ENCODE results near the gene TREX2. TPM values are rescaled to one million over a fixed set of nuclear protein-coding genes. Genes with fewer than 3 reads are reported as not detected.

Gene TREX2
- total and polyA plus RNA-seq, 10 of the 15 experiments (the other 5 are each of a cell fraction or from before 2014, with no cell fraction given) = 0.09 to 0.97 (median 0.60) TPM; not detected in 3

- Histone ChIP-seq H3K9me3 (replicated peaks; ENCODE audit: control insufficient read depth, insufficient read depth, low read length) (no peaks in the 10 kb centered on the region; the same call in 2 of the 3 replicates), H3K27ac (ENCODE audit: control insufficient read depth, insufficient read depth) (no peak overlapping the region), H3K79me2 (ENCODE audit: control insufficient read depth, insufficient read depth, low read length) (no peaks in the 10 kb centered on the region), H4K20me1 (ENCODE audit: control insufficient read depth, insufficient read depth) (no peaks in the 10 kb centered on the region), H3K4me2 (ENCODE audit: control insufficient read depth, insufficient read depth) (no peak overlapping the region), H3K36me3 (ENCODE audit: control insufficient read depth in 2 of 2, insufficient read depth in 2 of 2, low read length in 1 of 2) (no peaks in the 10 kb centered on the region; a peak in 1 of 4 replicates), H3K4me3 (no peak overlapping the region), H3K9ac (ENCODE audit: control insufficient read depth, insufficient read depth, low read length) (no peak overlapping the region), H3K4me1 (ENCODE audit: control insufficient read depth, insufficient read depth, low read length) (no peaks in the 10 kb centered on the region), H3K27me3 (replicated peaks in 1 of 2; ENCODE audit: control insufficient read depth in 2 of 2, insufficient read depth in 2 of 2, low read length in 1 of 2) (no peaks in the 10 kb centered on the region), H2AFZ (ENCODE audit: control insufficient read depth, low read depth, low read length) (no peak overlapping the region)
- ChIA-PET CTCF (no interaction called here), SMC1A (ENCODE audit: uncharacterized antibody, unreplicated experiment) (no interaction called here), RAD21 (ENCODE audit: unreplicated experiment) (no interaction called here), POLR2A (no interaction called here)
- BruUV-seq (replicated peaks) = no TSS peak
- ATAC-seq (no peak), FAIRE-seq (no peak), DNase-seq (ENCODE audit: low read depth, low spot score) (no peak)
- no peak for TF ChIP-seq MEF2B (IDR thresholded peaks at IDR 0.05; ENCODE audit: partially characterized antibody, poor library complexity, severe bottlenecking)
- TF ChIP-seq SREBF2 (IDR thresholded peaks at IDR 0.05; ENCODE audit: low read length) = no peak
- no peak for TF ChIP-seq POLR2AphosphoS2 (IDR thresholded peaks at IDR 0.05; ENCODE audit: low read depth, low read length)
- TF ChIP-seq CBFB (IDR thresholded peaks at IDR 0.05; ENCODE audit: low read depth) = no peak
- no peak for TF ChIP-seq E2F4 (IDR thresholded peaks at IDR 0.05; ENCODE audit: low read depth, low read length)
- no peak for TF ChIP-seq PML (IDR thresholded peaks at IDR 0.05; ENCODE audit: low read length)
- TF ChIP-seq ESRRA (IDR thresholded peaks at IDR 0.05; ENCODE audit: low read length) = no peak
- no peak for TF ChIP-seq HDGF (IDR thresholded peaks at IDR 0.05)
- no peak for TF ChIP-seq HCFC1 (IDR thresholded peaks at IDR 0.05; ENCODE audit: low read length)
- TF ChIP-seq POLR2A (IDR thresholded peaks at IDR 0.05; ENCODE audit: low read depth, low read length) = no peak
- TF ChIP-seq RELA (IDR thresholded peaks at IDR 0.05; ENCODE audit: borderline replicate concordance, partially characterized antibody) = no peak
- TF ChIP-seq ASH2L (IDR thresholded peaks at IDR 0.05; ENCODE audit: borderline replicate concordance, low read depth) = no peak
- TF ChIP-seq ZNF274 (IDR thresholded peaks at IDR 0.05; ENCODE audit: insufficient read depth, insufficient read length) = no peak
- intact Hi-C loops (cut with micrococcal nuclease; ENCODE audit: unreplicated experiment) = no loop called here
- in situ Hi-C loops (cut with MboI) = no loop called here
- WGBS (ENCODE audit: insufficient coverage, insufficient replicate concordance, low lambda C conversion rate, missing lambda C conversion rate) = 97% methylated on average over 85 of the region's 91 CpGs
These were observed 24.8 kb downstream of the TREX2 start for GRCh38 chrX:153420851-153421599.
